Mucosa of descending colon (tissue), 3 donors: ENCODE results near the gene STPG3. TPM values are rescaled to one million over a fixed set of nuclear protein-coding genes. Genes with fewer than 3 reads are reported as not detected.

Experiments used
- ATAC-seq: fragments of 200-7000 bp; cut with Tn5 transposase; one replicate; pipeline ENCODE4 v1.9.1; 2020; ENCODE audit warnings: mild to moderate bottlenecking, moderate library complexity
- DNase-seq, 3 donors: peaks; one replicate each; pipeline ENCODE4 v3.0.0-alpha.2; 2020
- H3K36me3 ChIP-seq: fragments of 200-600 bp; one replicate; pipeline ENCODE4 v1.8.0; 2021; ENCODE audit warnings: low read depth, mild to moderate bottlenecking
- H3K4me1 ChIP-seq: fragments of 200-600 bp; one replicate; pipeline ENCODE4 v1.8.0; 2021; ENCODE audit warnings: low read depth, mild to moderate bottlenecking
- H3K4me3 ChIP-seq: fragments of 200-600 bp; one replicate; pipeline ENCODE4 v1.8.0; 2021; ENCODE audit warnings: mild to moderate bottlenecking
- H3K9me3 ChIP-seq: fragments of 200-600 bp; one replicate; pipeline ENCODE4 v1.8.0; 2021; ENCODE audit warnings: mild to moderate bottlenecking
- CTCF ChIP-seq: fragments of 200-600 bp; IDR thresholded peaks from one replicate; pipeline ENCODE4 v1.8.0; 2022; ENCODE audit warnings: antibody characterized with exemption, mild to moderate bottlenecking
- intact Hi-C, 2 donors: fragments of 100-400 bp; cut with DNase I in 1 of 2; cut with micrococcal nuclease in 1 of 2; formaldehyde crosslinking; loops; one replicate each; pipeline versions ENCODE4 v1.11.0 to v1.11.1; 2022; cut with DNase I, micrococcal nuclease
- total RNA-seq, 3 donors: library from RNA; stranded (reverse); fragmentation: NEBNext Ultra II Directional in 2 of 3; extraction: Animal tissue kit (Norgen Biotek cat#: 25700) in 2 of 3; gene quantifications; one replicate each; pipeline versions ENCODE4 v1.2.1 to v1.2.4, GENCODE V29; 2021 to 2023
- donor health status: DM: no; HTN: no; CAD: no; lungs with moderate emphysema.
- donor health status: DM: no; HTN: no; CAD: no.
- donor health status: DM: no; HTN: yes; CAD: no.

The STPG3 gene
- total RNA-seq, 3 donors from 2014 or later: not detected

GRCh38 chr9:137211532-137211931 lies 39.6 kb upstream of the STPG3 start:
- Histone ChIP-seq H3K36me3 (no peaks in the 10 kb centered on the region), H3K4me1 (peaks cover 1% of the 10 kb centered on the region), H3K9me3 (no peaks in the 10 kb centered on the region), H3K4me3 (no peak overlapping the region)
- intact Hi-C loops: no loop called here
- DNase-seq (no peak), ATAC-seq (no peak)
- no peak for TF ChIP-seq CTCF

DNA sequence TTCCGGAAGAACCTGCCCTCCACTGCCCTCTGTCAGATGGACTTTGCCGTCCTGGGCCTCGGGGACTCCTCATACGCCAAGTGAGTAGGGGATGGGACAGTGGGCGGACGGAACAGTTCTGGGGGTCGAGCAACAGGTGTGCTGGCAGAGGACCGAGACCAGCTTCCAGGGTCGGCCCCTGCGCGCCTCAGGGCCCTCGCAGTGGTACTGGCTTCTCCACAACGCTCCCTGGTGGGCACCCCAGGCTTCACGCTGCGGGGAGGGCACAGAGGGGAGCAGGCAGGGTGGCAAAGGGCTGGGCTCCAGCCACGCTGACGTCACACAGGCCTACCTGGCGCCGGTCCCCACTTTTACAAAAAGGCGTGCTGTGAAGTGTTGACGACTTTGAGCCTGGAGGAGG lies 38.6 kb upstream of the STPG3 start:
- H3K36me3 ChIP-seq: no peaks in the 10 kb centered on the region
- no peaks in the 10 kb centered on the region for H3K9me3 ChIP-seq
- DNase-seq: no peak
- TF ChIP-seq CTCF: no peak
- no peak overlapping the region for H3K4me3 ChIP-seq
- ATAC-seq: no peak
- no peaks in the 10 kb centered on the region for H3K4me1 ChIP-seq
- intact Hi-C loops: no loop called here

GRCh38 chr9:137213160-137214060 lies 37.7 kb upstream of the STPG3 start:
- intact Hi-C loops: no loop called here
- ATAC-seq (no peak), DNase-seq (peak in 1 of 3 donors; percentile 14)
- Histone ChIP-seq H3K9me3 (no peaks in the 10 kb centered on the region), H3K4me3 (no peak overlapping the region), H3K36me3 (no peaks in the 10 kb centered on the region), H3K4me1 (peaks cover 6% of the 10 kb centered on the region)
- no peak for TF ChIP-seq CTCF

DNA sequence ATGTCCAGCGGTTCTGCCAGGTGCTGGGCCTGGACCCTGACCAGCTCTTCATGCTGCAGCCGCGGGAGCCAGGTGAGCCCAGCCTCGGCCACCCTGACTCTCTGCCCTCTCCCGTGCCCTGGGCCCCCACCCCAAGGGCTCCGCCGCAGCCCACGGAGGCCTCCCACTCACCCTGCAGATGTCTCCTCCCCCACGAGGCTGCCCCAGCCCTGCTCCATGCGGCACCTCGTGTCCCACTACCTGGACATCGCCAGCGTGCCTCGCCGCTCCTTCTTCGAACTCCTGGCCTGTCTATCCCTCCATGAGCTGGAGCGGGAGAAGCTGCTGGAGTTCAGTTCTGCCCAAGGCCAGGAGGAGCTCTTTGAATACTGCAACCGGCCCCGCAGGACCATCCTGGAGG lies 36.5 kb upstream of the STPG3 start:
- ATAC-seq: no peak
- no peaks in the 10 kb centered on the region for H3K36me3 ChIP-seq
- intact Hi-C loops: no loop called here

DNA sequence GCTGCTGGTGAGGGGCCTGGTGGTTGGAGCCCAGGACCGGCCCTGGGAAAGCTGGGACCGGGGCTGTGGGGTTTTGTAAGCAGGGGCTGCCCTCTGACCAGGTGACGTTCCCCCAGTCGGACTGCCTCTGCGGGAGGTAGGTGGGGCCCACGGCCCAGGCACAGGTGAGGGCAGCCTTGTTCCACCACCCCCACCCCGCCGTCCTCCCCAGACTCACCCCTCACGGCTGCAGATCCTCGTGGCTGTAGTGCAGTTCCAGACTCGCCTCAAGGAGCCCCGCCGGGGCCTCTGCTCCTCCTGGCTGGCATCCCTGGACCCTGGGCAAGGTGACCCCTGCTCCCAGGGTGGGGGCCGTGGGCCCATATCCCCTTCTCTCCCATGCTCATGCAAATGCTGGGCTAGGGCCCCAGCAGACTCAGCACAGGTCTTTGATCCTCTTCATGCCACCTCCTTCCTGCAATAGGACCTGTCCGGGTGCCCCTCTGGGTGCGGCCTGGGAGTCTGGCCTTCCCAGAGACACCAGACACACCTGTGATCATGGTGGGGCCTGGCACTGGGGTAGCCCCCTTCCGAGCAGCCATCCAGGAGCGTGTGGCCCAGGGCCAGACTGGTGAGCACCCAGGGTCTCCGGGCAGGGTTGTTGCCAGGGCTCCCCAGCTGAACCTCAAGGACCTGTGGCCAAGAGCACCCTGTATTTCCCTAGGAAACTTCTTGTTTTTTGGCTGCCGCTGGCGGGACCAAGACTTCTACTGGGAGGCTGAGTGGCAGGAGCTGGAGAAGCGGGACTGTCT lies 35.7 kb upstream of the STPG3 start:
- no peak for ATAC-seq
- peaks cover 12% of the 10 kb centered on the region for H3K4me1 ChIP-seq
- no peak overlapping the region for H3K4me3 ChIP-seq
- H3K9me3 ChIP-seq: no peaks in the 10 kb centered on the region
- TF ChIP-seq CTCF: no peak
- intact Hi-C loops: no loop called here
- no peaks in the 10 kb centered on the region for H3K36me3 ChIP-seq
- no peak for DNase-seq

More for the DNA sequence above, 36.5 kb upstream of the STPG3 start:
- Histone ChIP-seq H3K4me3 (no peak overlapping the region), H3K9me3 (no peaks in the 10 kb centered on the region), H3K4me1 (peaks cover 12% of the 10 kb centered on the region)
- no peak for DNase-seq
- no peak for TF ChIP-seq CTCF
